Hair follicular keratinocyte (primary cell): ENCODE measurements around the gene RAMACL. TPM values are rescaled to one million over a fixed set of nuclear protein-coding genes. Genes with fewer than 3 reads are reported as not detected.

Experiments
- total RNA-seq: library from RNA; depleted of rRNA; stranded (reverse); fragments of >200 nt; gene quantifications from 2 replicates; pipeline ENCODE4 v1.2.3, GENCODE V29; 2015

The RAMACL gene
- total RNA-seq = 0.55 TPM in 1 of 2 replicates, not detected in the other

DNA sequence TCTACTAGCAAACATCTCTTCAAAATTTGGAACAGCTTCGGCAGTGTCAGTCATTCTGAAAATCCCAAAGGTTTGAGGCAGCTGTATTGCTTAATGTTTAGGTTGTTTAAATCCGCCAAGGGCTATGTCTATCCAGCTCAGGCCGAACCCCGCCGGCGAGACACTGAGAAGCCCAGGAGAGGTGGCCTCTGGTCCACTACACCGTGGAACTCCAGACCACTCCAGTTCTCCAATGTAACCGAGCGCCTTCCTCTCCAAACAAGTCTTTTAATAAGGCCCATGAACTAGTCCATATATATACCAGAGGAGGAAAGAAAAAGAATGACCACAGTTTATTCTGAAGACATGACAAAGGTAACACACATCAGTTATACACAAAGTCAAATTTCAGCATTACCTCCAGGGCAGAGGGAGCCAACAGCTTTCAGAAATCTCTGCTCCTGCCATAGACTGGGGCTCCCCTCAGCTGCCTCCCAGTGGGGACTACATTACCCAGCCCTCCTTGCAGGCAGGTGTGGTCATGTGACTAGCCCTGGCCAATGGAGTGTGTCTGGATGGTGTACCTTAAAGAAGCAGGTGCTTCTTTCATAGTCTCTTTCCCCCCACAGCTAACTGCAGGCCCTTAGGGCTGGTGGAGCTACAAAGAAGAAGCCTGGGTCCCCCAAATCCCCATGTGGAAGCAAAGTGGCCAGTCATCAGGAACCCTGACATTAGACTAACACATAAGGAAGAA is at the start of gene RAMACL:
Gene RAMACL (minus strand): TSS at position 255 of the 733 bp plus-strand sequence. CDS start 201 bp downstream, at position 54.

DNA sequence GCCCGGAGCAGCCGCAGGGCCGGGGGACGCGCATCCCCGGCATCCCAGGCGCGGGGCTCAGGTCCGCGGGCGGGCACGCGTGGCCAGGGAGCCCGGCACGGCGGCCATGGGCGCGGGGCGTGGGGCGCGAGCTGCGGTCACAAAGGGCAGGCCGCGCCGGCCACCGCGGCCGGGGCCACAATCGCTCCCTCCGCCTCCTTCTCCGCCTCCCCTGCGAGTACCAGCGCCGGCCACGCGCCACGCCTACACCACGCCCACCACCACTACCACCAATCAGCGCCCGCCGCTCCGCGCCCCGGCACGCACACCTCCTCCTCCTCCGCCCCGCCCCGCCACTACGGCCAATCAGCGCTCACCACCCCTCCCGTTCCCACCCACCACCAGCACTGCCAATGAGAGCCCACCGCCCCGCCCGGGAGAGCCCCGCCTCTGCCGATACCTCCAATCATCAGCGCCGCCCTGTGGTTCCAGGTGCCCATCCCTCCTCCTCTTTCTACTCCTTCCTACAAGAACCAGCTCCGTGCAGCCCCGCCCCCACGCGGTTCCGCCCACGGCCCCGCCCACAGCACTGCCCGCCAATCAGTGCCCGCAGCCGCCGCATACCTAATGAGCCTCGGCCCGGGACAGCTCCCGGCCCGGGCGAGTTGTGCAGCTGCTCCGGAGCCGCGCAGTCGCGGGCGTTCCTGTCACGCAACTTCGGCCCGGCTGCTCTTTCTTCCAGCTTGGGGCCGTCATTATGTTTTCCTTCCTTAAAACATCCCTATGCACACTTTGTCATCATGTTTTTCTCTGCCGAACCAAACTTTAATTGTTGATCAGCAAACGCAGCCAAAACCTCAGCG is 40.8 kb upstream of the RAMACL start, which contains the start of gene RPS6KA2:
Gene RPS6KA2 (minus strand): TSS at position 219 of the 842 bp plus-strand sequence. CDS start 232 bp downstream, outside the sequence.

Other genes starting within 250 kb of the RAMACL start
- 78.4 and 86.5 TPM in 2 replicates for gene SFT2D1, start 244.1 kb downstream of the RAMACL start, total RNA-seq
- gene MPC1, start 203.7 kb downstream of the RAMACL start, total RNA-seq = 27.5 and 33.6 TPM in 2 replicates
- 49.3 and 94.4 TPM in 2 replicates for gene RPS6KA2, start 40.6 kb upstream of the RAMACL start, total RNA-seq